Left lung (tissue), 10 donors: ENCODE measurements around the gene UROS. TPM values are rescaled to one million over a fixed set of nuclear protein-coding genes. Genes with fewer than 3 reads are reported as not detected.

Source experiments
- ATAC-seq: fragments of 200-7000 bp; cut with Tn5 transposase; one replicate; pipeline ENCODE4 v1.9.1; 2020; ENCODE audit warnings: moderate library complexity
- DNase-seq, 4 donors: peaks; one replicate each; pipeline ENCODE4 v3.0.0-alpha.2; 2013 to 2020
- H3K27ac ChIP-seq, 2 donors: fragments of 200-600 bp; sonication (generic) in 1 of 2; one replicate each; pipeline versions ENCODE4 v1.5.0 to v1.8.0; 2020 to 2021
- H3K27me3 ChIP-seq, 2 donors: fragments of 200-600 bp; sonication (generic) in 1 of 2; one replicate each; pipeline versions ENCODE4 v1.5.0 to v1.8.0; 2020 to 2021
- H3K36me3 ChIP-seq, 2 donors: fragments of 200-600 bp; sonication (generic) in 1 of 2; one replicate each; pipeline versions ENCODE4 v1.5.0 to v1.8.0; 2020 to 2021
- H3K4me1 ChIP-seq, 2 donors: fragments of 200-600 bp; one replicate each; pipeline ENCODE4 v1.8.0; 2021
- H3K4me3 ChIP-seq, 2 donors: fragments of 200-600 bp; sonication (generic) in 1 of 2; one replicate each; pipeline versions ENCODE4 v1.5.0 to v1.8.0; 2020 to 2021; ENCODE audit warnings: mild to moderate bottlenecking in 1 of 2
- H3K9me3 ChIP-seq, 2 donors: fragments of 200-600 bp; sonication (generic) in 1 of 2; one replicate each; pipeline versions ENCODE4 v1.5.0 to v1.8.0; 2020 to 2021
- CTCF ChIP-seq, 2 donors: fragments of 200-600 bp; sonication (generic) in 1 of 2; IDR thresholded peaks; one replicate each; pipeline versions ENCODE4 v1.5.0 to v1.8.0; 2021; ENCODE audit warnings: antibody characterized with exemption in 2 of 2
- intact Hi-C, 2 donors: fragments of 100-400 bp; cut with DNase I; formaldehyde crosslinking; loops; one replicate each; pipeline versions ENCODE4 v1.11.2 to v1.14.2; 2022
- polyA plus RNA-seq, 6 donors: library from polyadenylated mRNA; unstranded; fragments of 120-200 nt; gene quantifications; one replicate each; pipeline ENCODE4 v1.2.1, GENCODE V29; 2013; ENCODE audit not compliant: insufficient read length in 6 of 6
- total RNA-seq, 2 donors: library from RNA; stranded (reverse); fragmentation: NEBNext Ultra II Directional; extraction: Animal tissue kit (Norgen Biotek cat#: 25700); gene quantifications; one replicate each; pipeline ENCODE4 v1.2.1, GENCODE V29; 2021
- donor health status: DM: no; HTN: yes; CAD: no.
- donor health status: DM: no; HTN: no; CAD: no.

The UROS gene
- total and polyA plus RNA-seq, 8 donors = 42.0 to 73.0 (median 67.0) TPM

GRCh38 chr10:125774581-125775191, 48.4 kb downstream of the UROS start:
- Histone ChIP-seq H3K4me3 (no peak overlapping the region), H3K4me1 (no peaks in the 10 kb centered on the region), H3K9me3 (no peaks in the 10 kb centered on the region), H3K27me3 (peaks cover 0 to 24% of the 10 kb centered on the region in 2 donors), H3K36me3 (no peaks in the 10 kb centered on the region), H3K27ac (no peak overlapping the region)
- TF ChIP-seq CTCF (IDR thresholded peaks at IDR 0.05) = no peak
- intact Hi-C loops = no loop called here
- DNase-seq (peak in 1 of 4 donors; percentile 79), ATAC-seq (no peak)

DNA sequence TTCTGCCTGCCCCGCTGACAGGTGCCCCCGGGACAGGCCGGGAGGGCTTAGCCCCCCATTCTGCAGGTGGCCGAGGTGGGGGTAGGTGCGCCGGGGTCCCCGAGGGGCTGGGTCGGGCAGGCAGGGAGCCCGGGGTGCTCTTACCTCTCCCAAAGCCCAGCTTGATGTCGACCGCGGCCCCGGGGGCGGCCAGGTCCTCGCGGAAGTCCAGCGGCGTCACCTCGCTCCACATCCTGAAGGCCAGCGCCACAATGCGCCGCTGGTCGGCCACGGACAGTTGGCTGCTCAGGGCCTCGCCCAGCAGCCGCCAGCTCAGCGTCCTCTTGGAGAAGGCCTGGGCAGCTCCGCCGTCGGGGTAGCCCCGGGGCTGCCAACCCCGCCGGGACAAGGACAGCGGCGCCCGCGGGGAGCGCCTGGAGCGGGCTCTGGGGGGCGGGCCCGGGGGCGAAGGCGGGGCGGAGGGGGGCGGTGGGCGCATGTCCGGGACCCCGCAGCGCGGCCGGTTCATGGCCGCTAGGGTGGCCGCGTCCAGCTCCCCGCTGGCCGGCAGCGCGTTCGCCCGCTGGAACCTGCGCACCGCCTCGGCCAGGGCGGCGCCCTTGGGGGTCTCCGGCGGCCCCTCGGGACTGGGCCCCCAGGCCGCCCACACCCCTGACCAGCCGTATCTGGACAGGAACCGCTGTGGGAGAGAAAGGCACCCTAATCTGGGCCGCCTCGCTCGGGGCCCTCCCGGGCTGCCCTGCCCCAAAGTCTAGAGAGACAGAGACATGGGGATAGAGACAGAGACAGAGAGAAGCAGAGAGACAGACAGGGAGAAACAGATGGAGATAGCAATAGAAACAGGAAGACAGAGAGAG, 49.1 kb downstream of the UROS start:
- Histone ChIP-seq H3K9me3 (no peaks in the 10 kb centered on the region), H3K27me3 (peaks cover 0 to 24% of the 10 kb centered on the region in 2 donors), H3K36me3 (no peaks in the 10 kb centered on the region), H3K4me3 (peak overlapping the region in 1 of 2 donors; percentile 1), H3K4me1 (no peaks in the 10 kb centered on the region), H3K27ac (no peak overlapping the region)
- intact Hi-C loops = no loop called here
- peak in 1 of 4 donors; percentile 66 for DNase-seq
- TF ChIP-seq CTCF (IDR thresholded peaks at IDR 0.05) = no peak
- no peak for ATAC-seq

- ATAC-seq (no peak), DNase-seq (peak in 1 of 4 donors; percentile 57)
- Histone ChIP-seq H3K36me3 (no peaks in the 10 kb centered on the region), H3K9me3 (no peaks in the 10 kb centered on the region), H3K4me3 (no peak overlapping the region), H3K4me1 (no peaks in the 10 kb centered on the region), H3K27me3 (peaks cover 0 to 24% of the 10 kb centered on the region in 2 donors), H3K27ac (no peak overlapping the region)
- intact Hi-C loops = no loop called here
- TF ChIP-seq CTCF (IDR thresholded peaks at IDR 0.05) = no peak
These were observed 50.2 kb downstream of the UROS start for GRCh38 chr10:125772864-125773180.

DNA sequence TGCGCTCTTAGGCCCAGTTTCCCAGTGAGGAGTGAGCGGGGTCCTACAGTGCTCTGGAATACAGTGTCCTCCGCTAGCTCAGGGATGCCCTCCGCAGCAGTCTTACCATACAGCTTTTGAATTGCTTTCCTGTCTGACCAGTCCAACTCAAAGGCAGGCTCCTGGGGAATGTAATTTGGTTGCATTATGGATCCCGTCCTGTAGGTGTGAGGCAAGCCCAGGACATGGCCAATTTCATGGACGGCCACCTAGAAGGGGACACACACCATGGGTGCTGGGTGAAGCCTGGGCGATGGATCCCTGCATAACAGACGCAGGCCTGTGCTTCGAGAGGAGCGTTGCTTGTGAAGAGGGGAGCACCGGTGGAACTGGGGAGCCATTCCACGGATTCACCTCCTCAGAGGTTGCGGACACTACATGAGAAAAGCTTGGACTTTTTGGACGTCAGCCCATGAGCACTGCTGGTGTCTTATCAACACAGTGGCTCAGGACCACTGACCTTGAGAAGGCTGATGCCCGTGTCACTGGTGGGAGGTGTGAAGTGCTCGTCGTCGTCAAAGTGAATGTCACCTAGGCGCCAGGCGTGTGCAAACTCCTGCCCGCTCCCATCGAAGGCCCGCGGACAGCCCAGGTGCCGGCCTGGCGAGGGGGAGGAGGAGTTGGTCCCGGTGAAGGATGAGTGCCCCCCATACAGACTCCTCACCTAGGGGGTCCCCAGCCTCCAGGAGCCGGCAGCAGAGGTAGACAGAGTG, 50.8 kb downstream of the UROS start:
- Histone ChIP-seq H3K27me3 (peaks cover 0 to 24% of the 10 kb centered on the region in 2 donors), H3K27ac (no peak overlapping the region), H3K9me3 (no peaks in the 10 kb centered on the region), H3K36me3 (peaks cover 0 to 1% of the 10 kb centered on the region in 2 donors), H3K4me1 (no peaks in the 10 kb centered on the region), H3K4me3 (no peak overlapping the region)
- ATAC-seq (no peak), DNase-seq (peak in 1 of 4 donors; percentile 53)
- no peak for TF ChIP-seq CTCF (IDR thresholded peaks at IDR 0.05)
- intact Hi-C loops = no loop called here

DNA sequence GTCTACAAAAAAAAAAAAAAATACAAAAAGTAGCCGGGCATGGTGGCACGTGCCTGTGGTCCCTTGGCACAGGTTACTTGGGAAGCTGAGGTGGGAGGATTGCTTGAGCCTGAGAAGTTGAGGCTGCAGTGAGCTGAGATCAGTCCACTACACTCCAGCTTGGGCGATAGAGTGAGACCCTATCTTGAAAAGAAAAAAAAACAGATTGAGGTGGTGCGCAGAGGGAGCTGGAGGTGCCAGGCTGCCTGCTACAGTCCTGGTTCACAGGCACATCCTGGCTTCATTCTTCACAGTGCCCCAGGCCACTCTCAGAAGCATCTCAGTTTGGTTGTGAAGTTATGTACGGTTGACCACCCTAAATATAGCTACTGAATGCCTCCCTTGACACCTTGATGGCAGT, 52.2 kb downstream of the UROS start:
- TF ChIP-seq CTCF (IDR thresholded peaks at IDR 0.05) = no peak
- Histone ChIP-seq H3K4me1 (no peaks in the 10 kb centered on the region), H3K36me3 (peaks cover 0 to 14% of the 10 kb centered on the region in 2 donors), H3K27me3 (peaks cover 0 to 24% of the 10 kb centered on the region in 2 donors), H3K4me3 (no peak overlapping the region), H3K27ac (no peak overlapping the region), H3K9me3 (no peaks in the 10 kb centered on the region)
- DNase-seq (no peak), ATAC-seq (no peak)
- intact Hi-C loops = no loop called here
